DMS 273 treated with DMSO at 0.1 percent for 48 hours (cell line): ENCODE data around the gene CYB5B.

Source experiments
- DNase-seq: peaks from one replicate; lab custom pipeline; 2025; lab: John Stamatoyannopoulos, UW

CYB5B gene

GRCh38 chr16:69444873-69445517 lies 20.6 kb downstream of the CYB5B start:
- no peak for DNase-seq

- DNase-seq, result peak; percentile 92
Measured at GRCh38 chr16:69448470-69449193, 24.2 kb downstream of the CYB5B start.

DNA sequence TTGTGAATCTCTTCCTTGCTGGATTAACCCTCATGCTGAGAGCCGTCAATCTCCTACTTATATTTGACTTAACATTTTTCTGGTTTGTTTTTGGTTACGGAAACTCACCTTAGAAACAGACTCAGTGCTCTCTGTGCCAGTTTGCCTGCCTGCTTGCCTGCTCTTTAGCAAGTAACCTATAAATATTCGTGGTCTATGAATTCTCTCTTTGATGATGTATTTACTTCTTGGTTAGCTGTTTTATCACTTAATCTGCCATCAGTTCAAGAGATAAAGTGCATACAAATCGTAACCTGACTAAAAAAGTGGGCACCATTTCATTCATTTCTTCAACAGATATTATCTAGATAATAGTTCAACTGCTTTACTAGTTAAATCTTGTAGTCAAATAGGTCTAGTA lies 26.7 kb downstream of the CYB5B start:
- DNase-seq, result no peak

- no peak for DNase-seq
Measured at GRCh38 chr16:69453936-69454335, 29.5 kb downstream of the CYB5B start.

DNA sequence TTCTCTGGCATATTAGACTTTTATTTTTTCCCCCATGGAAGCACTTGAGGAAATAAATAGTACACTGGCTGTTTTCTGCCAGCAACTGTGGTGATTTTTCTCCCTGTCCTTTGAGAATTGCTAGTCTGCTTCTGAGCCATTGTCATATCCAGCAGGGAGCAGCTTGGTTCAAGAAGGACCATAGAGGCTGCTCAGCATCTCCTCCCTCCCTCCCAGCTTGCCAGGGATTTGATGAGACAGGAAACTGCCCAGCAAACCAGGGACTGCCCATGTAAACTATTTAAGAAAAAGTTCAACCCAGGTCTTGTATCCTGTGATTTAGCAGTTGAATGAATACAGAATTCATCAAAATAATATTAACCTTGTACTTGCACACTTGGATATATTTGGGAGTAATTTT lies 39.5 kb downstream of the CYB5B start:
- DNase-seq, result no peak

- DNase-seq, result no peak
Measured at GRCh38 chr16:69465083-69465721, 40.8 kb downstream of the CYB5B start.

GRCh38 chr16:69465881-69466280 lies 41.5 kb downstream of the CYB5B start:
- DNase-seq, result no peak

- DNase-seq, result no peak
Measured at GRCh38 chr16:69466547-69466946, 42.1 kb downstream of the CYB5B start.

GRCh38 chr16:69467080-69467479 lies 42.7 kb downstream of the CYB5B start:
- no peak for DNase-seq

DNA sequence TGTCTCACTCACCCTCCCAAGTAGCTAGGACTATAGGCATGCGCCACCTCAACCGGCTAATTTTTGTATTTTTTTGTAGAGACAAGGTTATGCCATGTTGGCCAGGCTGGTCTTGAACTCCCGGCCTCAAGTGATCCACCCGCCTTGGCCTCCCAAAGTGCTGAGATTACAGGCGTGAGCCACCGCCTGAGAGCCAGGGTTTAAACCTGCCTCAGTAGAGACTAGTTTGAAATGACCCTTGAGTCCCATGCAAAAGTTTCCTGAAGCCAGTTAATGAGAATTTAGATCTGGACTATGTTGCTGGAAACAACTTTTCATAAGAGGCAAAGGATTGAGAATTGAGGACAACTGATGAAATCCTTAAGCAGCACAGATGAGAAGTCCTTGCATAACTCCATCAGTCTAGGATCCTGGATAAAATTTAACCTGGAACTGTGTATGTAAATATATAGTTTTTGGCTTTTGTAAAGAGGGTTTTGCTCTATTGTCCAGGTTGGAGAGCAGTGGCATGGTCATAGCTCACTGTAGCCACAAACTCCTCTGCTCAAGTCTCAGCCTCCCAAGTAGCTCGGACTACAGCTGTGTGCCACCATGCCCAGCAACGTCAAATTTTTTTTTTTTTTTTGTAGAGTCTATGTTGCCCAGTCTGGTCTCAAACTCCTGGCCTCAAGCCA lies 43.2 kb downstream of the CYB5B start:
- no peak for DNase-seq

DNA sequence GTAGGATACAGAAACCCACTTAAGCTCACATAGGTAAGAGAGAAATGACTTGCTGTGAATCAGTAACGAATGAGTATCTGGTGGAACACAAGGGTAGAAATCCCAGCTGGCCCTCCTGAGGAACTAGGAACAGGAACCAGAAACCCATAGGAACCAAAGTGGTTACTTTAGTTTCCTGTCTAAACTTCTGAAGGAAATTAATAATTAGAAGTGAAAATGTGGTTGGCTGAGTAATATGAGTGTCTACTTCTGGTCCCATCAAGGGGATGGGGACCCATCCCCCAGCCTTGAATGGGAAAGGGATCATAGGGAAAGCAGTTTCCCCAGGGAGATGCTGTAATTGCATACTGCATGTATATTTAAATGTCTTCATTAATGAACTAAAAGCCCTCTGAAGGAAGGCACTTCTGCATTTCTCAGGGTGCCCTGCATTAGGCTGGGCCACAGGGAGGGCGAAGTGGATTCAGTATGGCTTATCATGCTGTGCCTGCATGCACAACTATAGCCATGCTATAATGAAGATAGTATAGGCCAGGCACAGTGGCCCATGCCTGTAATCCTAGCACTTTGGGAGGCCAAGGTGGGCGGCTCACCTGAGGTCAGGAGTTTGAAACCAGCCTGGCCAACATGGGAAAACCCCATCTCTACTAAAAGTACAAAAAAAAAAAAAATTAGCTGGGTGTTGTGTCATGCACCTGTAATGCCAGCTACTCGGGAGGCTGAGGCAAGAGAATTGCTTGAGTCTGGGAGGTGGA lies 45.6 kb downstream of the CYB5B start:
- no peak for DNase-seq

DNA sequence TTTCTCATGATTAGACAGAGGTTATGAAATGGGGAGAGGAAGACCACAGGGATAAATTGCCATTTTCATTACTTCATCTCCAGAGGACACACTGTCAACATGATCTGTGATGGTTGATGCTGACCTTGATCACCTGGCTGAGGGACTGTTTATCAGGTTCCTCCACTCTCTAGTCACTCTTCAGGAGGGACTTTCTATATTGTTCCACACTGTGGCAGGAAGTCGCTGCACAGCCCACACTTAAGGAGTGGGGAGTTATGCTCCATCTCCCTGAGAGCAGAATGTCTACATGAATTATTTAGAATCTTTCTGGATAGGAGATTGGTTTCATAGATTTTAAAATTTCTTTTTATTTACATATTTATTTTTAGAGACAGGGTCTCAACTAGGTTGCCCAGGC lies 46.7 kb downstream of the CYB5B start:
- DNase-seq, result no peak

- DNase-seq, result no peak
Measured at GRCh38 chr16:69474408-69474807, 50.0 kb downstream of the CYB5B start.

GRCh38 chr16:69476920-69477443 lies 52.6 kb downstream of the CYB5B start:
- no peak for DNase-seq

DNA sequence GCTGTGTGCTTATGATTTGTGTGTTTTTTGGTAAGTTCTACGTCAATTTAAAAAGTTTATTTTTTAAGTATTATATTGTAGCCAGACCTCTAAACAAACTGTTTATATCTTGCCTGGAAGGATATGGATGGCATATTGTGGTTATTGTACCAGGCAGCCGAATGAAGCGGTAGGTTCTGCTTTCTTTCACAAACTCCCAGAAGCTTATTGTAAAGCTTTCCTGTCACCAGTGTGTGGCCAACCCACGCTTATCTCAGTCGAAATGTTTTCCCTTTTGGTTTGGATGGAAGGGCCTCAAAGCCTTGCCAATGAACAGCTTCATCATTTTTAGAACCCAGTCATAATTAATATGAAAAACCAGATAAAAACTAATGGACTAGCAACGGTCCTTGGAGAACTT lies 53.1 kb downstream of the CYB5B start:
- DNase-seq, result no peak

DNA sequence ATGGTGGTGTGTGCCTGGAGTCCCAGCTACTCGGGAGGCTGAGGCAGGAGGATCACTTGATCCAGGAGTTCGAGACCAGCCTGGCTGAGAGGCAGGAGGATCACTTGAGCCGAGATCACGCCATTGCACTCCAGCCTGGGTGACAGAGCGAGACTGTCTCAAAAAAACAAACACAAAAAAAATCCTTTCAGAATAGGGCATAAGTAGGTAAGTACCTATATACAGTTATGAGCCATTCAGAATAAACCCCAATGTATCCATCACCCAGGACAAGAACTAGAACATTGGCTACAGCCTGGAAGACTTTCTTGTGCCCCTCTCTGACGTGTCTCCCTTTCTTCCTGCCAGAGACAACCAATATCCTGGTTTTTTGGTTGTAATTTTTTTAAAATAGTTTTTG lies 54.3 kb downstream of the CYB5B start:
- DNase-seq, result no peak

GRCh38 chr16:69479775-69480174 lies 55.4 kb downstream of the CYB5B start:
- no peak for DNase-seq

DNA sequence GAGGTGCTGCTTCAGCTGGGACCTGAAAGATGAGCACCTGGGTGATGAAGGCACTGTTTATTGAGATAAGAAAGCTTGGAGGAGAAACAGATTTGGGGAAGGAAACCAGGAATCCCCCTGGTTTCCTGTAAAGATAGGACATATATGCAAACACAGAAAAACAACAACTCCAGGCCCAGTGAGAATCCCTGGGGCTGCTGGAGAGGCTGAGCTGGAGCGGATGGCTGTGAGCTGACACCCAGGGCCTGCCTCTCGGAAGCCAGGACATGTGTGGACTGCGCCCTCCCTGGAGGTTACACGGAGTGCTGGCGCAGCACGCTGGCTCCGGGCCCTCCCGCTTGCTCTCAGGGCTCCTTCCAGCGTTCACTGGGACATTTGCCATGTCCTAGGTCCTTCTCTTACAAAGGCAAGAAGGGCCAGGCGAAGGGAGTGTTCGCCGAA lies 57.5 kb downstream of the CYB5B start:
- no peak for DNase-seq

DNA sequence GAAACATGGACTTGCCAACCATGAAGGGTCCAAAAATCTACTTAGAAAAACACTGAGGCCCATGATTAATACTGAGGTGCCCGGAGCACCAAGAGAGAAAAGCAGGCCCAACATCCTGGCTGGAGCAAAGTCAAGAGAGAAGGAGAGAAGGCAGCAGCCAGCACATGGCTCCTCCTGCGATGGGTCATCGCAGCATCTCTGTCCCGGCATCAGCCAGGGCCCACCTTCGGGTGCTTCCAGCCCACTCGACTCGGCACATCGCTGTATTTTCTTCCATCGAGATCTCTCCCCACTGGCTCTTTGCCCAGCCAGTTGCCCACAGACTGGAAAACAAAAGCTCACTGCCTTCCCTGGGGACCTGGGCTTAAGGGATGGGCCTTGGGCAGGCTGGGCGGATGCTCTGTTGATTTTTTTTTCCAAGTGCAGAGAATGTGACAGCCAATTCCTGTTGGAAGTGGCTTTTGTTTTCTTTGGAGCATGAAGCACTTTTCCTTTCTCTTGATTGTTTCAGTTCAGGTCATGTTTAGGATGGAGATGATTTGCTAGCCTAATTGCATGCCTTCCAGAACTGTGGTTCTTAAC lies 58.1 kb downstream of the CYB5B start:
- DNase-seq, result peak; percentile 24

DNA sequence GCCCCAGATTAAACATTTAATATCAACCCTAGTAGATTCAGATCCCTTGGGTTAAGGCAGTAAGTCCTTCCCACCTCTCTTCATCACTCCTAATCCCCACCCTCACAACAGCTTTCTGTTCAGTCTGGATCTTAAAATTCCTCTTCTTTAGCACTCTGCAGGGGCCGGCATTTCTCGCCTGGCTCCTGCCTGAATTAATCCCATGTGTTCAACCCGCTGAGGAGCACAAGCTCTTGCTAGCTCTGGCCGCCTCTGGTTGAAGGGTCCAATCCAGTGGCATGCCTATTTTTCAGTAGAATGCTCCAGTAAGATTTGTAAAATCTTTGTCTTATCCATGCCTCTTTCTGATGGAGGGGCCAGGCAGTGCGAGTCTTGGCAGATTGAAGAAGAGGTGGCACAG lies 59.2 kb downstream of the CYB5B start:
- DNase-seq, result no peak

DNA sequence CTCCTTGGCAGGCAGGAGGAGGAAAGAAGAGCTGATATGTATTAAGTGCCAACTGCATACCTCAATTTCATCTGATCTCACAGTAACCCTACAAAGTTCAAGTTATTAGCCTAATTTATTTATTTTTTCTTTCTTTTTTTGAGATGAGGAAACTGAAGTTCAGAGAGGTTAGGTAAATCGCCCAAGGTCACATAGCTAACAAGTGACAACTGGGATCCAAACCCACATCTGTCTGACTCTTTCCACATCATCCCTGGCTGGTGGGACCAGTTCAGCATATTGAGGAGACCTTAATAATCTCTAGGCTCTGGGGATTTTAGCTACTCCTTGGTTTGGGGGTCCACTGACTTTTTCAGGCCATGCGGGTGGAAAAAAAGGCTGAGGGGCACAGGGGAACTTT lies 60.9 kb downstream of the CYB5B start:
- no peak for DNase-seq
